ENCODE results near the gene NRXN2.

Gene NRXN2

DNA sequence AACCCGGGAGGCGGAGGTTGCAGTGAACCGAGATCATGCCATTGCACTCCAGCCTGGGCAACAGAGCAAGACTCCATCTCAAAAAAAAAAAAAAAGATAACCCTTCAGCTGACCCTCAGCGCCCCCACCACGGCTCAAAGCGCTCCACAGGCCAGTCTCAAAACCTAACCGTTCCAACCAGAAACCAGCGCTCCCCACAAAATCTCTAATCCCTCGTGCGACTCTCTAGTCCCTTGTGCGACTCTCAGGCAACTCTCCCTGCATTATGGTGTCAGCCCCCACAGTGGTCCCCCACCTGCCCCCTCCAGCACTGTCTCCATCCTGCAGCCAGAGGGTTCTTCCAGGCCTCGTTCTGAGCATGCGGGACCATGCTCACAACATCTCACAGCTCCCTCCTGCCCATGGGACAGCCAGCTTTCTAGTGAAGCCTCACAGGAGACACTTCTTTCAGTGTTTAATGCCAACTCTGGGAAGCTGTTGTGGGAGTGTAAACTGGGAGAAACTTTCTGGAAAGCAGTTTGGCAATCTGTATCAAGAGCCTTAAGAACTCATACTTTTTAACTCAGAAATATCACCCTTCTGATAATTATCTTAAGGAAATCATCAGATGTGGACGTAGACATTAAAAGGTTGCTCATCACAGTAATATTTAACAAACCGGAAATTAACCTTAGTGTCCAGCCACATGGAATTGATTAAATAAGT lies 25.1 kb upstream of the NRXN2 start:
- Histone ChIP-seq H3K4me3 (ENCODE audit: low read depth in 1 of 2, low read length in 2 of 2) (no peak overlapping the region), H3K9ac (ENCODE audit: low read length) (no peak overlapping the region), H3K36me3 (ENCODE audit: insufficient read depth, low read length) (peaks cover 28% of the 10 kb centered on the region), H3K27ac (ENCODE audit: low read depth, low read length) (no peak overlapping the region), H3K27me3 (ENCODE audit: control insufficient read depth in 1 of 2, insufficient read depth in 2 of 2, low read length in 2 of 2) (peaks cover 0 to 6% of the 10 kb centered on the region in 2 donors), H3K9me3 (ENCODE audit: low read length) (no peaks in the 10 kb centered on the region), H3K4me1 (ENCODE audit: insufficient read depth, low read length) (peaks cover 11% of the 10 kb centered on the region)

DNA sequence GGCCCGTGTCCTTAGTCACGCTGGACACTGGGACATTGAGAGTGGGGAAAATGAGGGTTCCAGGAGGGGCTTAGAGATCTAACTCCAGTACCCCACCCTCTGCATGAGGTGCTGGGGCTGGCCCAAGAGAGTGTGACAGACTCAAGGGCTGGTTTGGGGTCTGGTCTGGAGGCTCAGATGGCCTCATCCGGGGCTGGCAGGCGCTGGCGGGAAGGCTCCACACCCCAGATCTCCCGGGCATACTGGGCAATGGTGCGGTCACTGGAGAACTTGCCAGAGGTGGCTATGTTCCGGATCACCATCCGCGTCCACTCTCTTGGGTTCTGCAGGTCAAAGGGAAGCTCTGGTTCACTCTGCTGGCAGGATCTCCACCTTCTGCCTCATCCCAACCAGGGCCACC lies 23.5 kb upstream of the NRXN2 start:
- no peak overlapping the region for H3K4me3 ChIP-seq (ENCODE audit: low read depth in 1 of 2, low read length in 2 of 2)
- H3K27me3 ChIP-seq (ENCODE audit: control insufficient read depth in 1 of 2, insufficient read depth in 2 of 2, low read length in 2 of 2): peaks cover 0 to 7% of the 10 kb centered on the region in 2 donors
- H3K4me1 ChIP-seq (ENCODE audit: insufficient read depth, low read length): peaks cover 21% of the 10 kb centered on the region
- H3K9me3 ChIP-seq (ENCODE audit: low read length): no peaks in the 10 kb centered on the region
- peaks cover 12% of the 10 kb centered on the region for H3K36me3 ChIP-seq (ENCODE audit: insufficient read depth, low read length)
- peak overlapping the region; percentile 11 for H3K9ac ChIP-seq (ENCODE audit: low read length)
- peak overlapping the region; percentile 94 for H3K27ac ChIP-seq (ENCODE audit: low read depth, low read length)

DNA sequence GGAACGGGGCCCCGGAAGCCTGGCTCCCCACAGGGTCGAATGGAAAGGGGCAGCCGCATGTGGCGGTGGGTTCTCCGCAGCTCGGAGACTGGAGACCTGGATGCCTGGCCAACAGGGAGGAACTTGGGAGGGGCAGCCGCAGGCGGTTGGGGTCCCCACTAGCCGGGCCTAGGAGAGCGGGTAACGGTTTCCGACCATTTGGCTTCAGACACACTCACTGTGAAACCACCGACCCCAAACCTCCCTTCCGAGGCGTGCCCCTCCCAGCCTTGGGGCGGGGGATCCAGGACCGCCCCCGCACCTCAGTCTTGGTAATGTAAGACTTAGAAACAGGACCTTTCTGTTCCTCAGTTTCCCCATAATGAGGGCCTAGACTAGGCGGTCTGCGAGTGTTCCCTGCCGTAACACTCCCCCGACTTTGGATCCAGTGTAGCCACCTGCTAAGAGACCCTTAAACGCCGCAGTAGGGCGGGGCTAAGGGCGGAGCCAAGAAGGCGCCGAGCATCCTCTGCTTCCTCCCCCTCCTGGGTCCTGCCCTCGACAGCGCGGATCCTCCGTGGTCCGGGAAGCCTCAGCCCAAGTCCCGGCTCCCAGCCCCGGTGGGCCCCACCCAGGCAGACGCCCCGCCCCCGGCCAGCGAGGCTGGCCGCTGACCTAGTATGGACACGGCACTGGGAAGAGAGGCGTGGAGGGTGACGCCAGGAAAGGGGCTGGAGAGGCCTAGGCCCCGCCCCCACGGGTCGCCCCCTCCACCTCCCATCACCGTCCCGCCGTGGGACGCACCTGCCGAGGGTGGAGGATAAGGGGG lies 22.7 kb upstream of the NRXN2 start:
- Histone ChIP-seq H3K9ac (ENCODE audit: low read length) (peak overlapping the region; percentile 78), H3K4me3 (ENCODE audit: low read depth in 1 of 2, low read length in 2 of 2) (peak overlapping the region; percentile 64 to 74), H3K4me1 (ENCODE audit: insufficient read depth, low read length) (peaks cover 26% of the 10 kb centered on the region), H3K9me3 (ENCODE audit: low read length) (no peaks in the 10 kb centered on the region), H3K36me3 (ENCODE audit: insufficient read depth, low read length) (peaks cover 6% of the 10 kb centered on the region), H3K27me3 (ENCODE audit: control insufficient read depth in 1 of 2, insufficient read depth in 2 of 2, low read length in 2 of 2) (peaks cover 0 to 7% of the 10 kb centered on the region in 2 donors), H3K27ac (ENCODE audit: low read depth, low read length) (peak overlapping the region; percentile 94)

DNA sequence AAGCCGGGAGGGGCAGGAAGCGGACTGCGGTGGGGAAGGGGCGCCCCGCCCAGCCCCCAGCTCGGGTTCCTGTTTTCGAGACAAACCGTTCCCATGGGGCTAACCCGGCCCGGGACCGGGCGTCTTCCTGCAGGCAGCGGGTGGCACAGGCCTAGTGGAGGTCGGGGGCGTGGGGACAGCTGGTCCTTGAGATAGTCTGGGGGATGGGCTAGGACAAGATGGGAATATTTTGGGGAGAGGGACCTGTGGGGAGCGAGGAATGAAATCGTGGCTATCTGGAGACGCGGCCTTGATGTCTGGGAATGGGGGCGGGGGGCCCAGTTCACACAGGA lies 22.2 kb upstream of the NRXN2 start:
- peak overlapping the region; percentile 92 for H3K27ac ChIP-seq (ENCODE audit: low read depth, low read length)
- H3K4me1 ChIP-seq (ENCODE audit: insufficient read depth, low read length): peaks cover 26% of the 10 kb centered on the region
- H3K9me3 ChIP-seq (ENCODE audit: low read length): no peaks in the 10 kb centered on the region
- peak overlapping the region; percentile 64 to 74 for H3K4me3 ChIP-seq (ENCODE audit: low read depth in 1 of 2, low read length in 2 of 2)
- H3K9ac ChIP-seq (ENCODE audit: low read length): peak overlapping the region; percentile 78
- H3K36me3 ChIP-seq (ENCODE audit: insufficient read depth, low read length): peaks cover under 1% of the 10 kb centered on the region
- H3K27me3 ChIP-seq (ENCODE audit: control insufficient read depth in 1 of 2, insufficient read depth in 2 of 2, low read length in 2 of 2): peaks cover 0 to 7% of the 10 kb centered on the region in 2 donors

DNA sequence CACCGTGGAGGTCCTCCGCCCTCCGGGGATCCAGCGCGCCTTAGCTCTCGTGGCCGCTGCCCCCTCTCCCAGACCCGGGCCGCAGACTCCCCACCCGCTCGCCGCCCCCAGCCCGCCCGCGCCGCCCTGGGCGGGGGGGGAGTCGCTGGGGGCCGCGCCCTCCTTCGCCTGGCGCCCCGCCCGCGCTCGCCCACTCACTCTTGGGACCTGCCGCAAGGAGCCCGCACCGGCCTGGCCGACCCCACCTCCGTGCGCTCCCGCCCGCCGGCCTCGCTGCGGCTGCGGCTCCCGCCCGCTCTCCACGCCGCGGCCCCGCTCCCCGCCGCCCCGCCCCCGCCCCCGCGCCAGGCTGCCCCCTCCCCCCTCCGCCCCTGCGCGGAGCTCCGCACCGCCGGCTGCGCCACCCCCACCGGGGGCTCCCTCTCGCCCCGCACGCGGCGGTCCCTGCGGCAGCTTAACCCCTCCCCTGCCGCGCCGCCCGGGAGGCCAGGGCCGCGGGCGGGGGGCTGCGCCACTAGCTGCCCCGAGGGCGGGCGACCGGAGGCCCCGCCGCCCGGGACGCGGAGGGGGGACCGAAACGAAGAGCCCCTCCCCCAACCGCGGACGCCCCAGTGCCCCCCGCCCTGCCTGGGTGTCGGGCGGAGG lies 21.7 kb upstream of the NRXN2 start:
- Histone ChIP-seq H3K9me3 (ENCODE audit: low read length) (no peaks in the 10 kb centered on the region), H3K27ac (ENCODE audit: low read depth, low read length) (peak overlapping the region; percentile 92), H3K4me1 (ENCODE audit: insufficient read depth, low read length) (peaks cover 26% of the 10 kb centered on the region), H3K9ac (ENCODE audit: low read length) (peak overlapping the region; percentile 78), H3K4me3 (ENCODE audit: low read depth in 1 of 2, low read length in 2 of 2) (peak overlapping the region; percentile 74 to 84), H3K27me3 (ENCODE audit: control insufficient read depth in 1 of 2, insufficient read depth in 2 of 2, low read length in 2 of 2) (peaks cover 0 to 7% of the 10 kb centered on the region in 2 donors), H3K36me3 (ENCODE audit: insufficient read depth, low read length) (no peaks in the 10 kb centered on the region)

DNA sequence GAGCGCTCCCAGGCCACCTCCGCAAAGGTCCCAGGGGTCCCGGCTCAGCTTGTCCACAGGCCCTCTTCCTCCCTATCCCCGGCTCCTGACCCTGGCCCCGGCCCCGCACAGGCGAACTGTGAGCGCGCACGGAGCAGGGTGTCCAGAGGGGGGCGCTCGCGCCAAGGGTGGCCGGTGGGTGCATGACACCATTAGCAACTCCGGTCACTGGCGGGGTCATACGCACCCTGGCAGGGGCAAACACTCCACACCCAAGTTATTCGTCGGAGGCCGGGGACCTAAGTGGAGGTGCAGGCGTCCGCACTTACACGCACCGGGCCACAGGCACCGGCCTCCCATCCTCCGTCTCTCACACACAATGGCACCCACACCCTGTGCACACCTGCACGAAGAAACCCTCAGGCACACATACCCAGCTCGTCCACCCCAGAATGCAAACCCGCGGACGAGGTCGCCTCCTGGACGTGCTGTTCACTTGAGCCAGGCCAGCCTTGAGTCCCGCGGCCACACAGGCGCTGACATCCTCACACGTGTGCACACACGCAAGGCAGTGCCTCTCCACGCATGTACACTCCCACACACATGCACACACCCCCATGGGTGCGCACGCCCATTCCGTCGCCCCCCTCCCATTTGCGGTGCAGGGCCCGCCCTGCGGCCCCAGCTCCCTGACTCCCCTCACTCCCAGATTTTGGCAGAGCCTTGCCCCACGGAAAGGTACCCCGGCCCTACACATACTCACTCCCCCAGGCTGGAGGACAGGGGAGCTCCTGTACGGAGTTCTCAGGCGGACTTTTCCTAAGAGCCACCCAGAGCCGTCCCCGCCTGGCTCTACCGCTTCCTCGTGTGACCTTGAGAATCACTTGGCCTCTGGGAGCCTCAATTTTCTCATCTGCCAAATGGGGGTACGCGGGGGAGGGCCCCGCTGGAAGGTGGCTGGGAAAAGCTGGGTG lies 20.9 kb upstream of the NRXN2 start, which contains the start of gene RASGRP2:
Gene RASGRP2, minus strand, starts transcription at position 552 of the 953 bp plus-strand sequence. CDS start 1,276 bp downstream, outside the sequence.
- H3K36me3 ChIP-seq (ENCODE audit: insufficient read depth, low read length): no peaks in the 10 kb centered on the region
- peaks cover 0 to 7% of the 10 kb centered on the region in 2 donors for H3K27me3 ChIP-seq (ENCODE audit: control insufficient read depth in 1 of 2, insufficient read depth in 2 of 2, low read length in 2 of 2)

DNA sequence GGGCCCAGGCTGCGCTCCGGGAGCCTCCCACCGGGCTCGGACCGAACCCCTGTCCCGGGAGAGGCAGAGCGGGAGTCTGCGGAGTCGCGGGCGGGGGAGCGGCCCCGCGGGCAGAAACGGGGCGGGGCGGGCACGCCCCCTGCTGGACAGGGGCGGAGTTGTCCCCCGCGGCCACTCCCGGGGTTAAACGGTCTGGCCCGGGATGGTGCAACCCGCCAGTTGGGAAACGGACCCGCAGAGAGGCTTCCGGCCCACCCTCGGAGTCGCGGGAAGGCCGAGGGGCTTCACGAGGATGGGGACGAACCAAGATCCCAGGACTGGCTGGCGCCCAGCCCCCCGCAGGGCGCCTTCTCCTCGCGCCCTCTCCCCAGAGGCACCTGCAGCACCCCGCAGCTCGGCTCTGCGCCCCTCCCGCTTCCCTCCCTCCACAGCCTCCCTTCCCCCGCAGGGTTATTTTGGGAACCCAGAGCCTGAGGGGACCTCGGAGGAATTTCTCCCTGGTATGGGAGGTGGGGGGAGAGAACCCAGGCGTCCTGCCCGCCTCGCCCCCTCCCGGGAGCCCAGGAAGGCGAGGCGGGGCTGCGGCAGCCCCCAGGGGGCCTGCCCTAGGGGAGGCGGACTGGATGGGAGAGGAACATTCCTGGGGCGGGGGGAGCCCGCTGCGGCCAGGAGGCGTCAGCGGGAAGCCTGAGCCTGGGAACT lies 20.0 kb upstream of the NRXN2 start:
- Histone ChIP-seq H3K27ac (ENCODE audit: low read depth, low read length) (peak overlapping the region; percentile 89), H3K4me1 (ENCODE audit: insufficient read depth, low read length) (peaks cover 26% of the 10 kb centered on the region), H3K4me3 (ENCODE audit: low read depth in 1 of 2, low read length in 2 of 2) (peak overlapping the region; percentile 43 to 84)

More for the DNA sequence above, 20.9 kb upstream of the NRXN2 start, which contains the start of gene RASGRP2:
- peaks cover 26% of the 10 kb centered on the region for H3K4me1 ChIP-seq (ENCODE audit: insufficient read depth, low read length)
- H3K27ac ChIP-seq (ENCODE audit: low read depth, low read length): peak within 1 kb of the TSS; percentile 92
- H3K9ac ChIP-seq (ENCODE audit: low read length): peak within 1 kb of the TSS; percentile 78
- H3K4me3 ChIP-seq (ENCODE audit: low read depth in 1 of 2, low read length in 2 of 2): peak within 1 kb of the TSS; percentile 74 to 84
- H3K9me3 ChIP-seq (ENCODE audit: low read length): no peaks in the 10 kb centered on the region

DNA sequence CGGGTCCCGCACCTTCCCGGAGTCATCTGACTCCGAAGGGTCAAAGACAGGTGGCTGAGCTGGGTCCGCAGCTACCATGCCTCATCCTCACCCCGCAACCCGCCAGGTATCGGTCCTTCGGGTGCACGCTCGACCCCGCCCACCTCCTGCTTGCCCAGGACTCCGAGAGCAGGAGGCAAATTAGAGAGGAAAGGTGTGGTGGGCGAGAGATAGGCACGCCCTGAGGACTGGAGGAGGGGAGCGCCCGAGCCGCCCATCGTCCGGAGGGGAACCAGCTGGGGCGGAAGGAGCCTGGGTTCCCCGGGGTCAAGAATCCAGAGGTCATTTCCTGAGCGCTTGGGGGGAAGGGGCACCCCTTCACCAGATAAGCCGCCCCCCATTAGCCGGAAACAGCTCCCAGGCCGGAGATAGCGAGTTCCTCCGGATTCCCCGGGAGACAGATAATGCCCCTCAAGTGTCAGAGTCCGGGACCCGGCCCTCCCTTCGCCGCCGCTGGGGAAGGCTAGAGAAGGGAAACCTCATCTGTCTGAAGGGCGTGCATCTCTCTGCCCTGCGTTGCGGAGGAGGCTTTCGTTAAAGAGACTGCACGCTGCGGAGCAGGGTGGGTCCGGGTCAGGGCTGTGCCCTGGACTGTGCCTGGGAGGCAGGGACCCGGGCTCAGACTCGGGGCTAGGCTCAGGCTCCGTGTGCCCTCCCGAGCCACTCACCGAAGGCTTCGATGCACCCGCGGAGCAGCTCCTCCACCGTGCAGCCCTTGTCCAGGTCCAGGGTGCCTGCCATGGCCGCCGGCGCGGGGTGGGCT lies 19.3 kb upstream of the NRXN2 start:
- Histone ChIP-seq H3K27ac (ENCODE audit: low read depth, low read length) (peak overlapping the region; percentile 89), H3K9me3 (ENCODE audit: low read length) (no peaks in the 10 kb centered on the region), H3K9ac (ENCODE audit: low read length) (no peak overlapping the region), H3K4me3 (ENCODE audit: low read depth in 1 of 2, low read length in 2 of 2) (peak overlapping the region; percentile 43 to 84), H3K27me3 (ENCODE audit: control insufficient read depth in 1 of 2, insufficient read depth in 2 of 2, low read length in 2 of 2) (peaks cover 0 to 7% of the 10 kb centered on the region in 2 donors), H3K36me3 (ENCODE audit: insufficient read depth, low read length) (peaks cover 2% of the 10 kb centered on the region), H3K4me1 (ENCODE audit: insufficient read depth, low read length) (peaks cover 26% of the 10 kb centered on the region)

More for the DNA sequence above, 20.0 kb upstream of the NRXN2 start:
- Histone ChIP-seq H3K27me3 (ENCODE audit: control insufficient read depth in 1 of 2, insufficient read depth in 2 of 2, low read length in 2 of 2) (peaks cover 0 to 7% of the 10 kb centered on the region in 2 donors), H3K9ac (ENCODE audit: low read length) (peak overlapping the region; percentile 53), H3K9me3 (ENCODE audit: low read length) (no peaks in the 10 kb centered on the region), H3K36me3 (ENCODE audit: insufficient read depth, low read length) (no peaks in the 10 kb centered on the region)

DNA sequence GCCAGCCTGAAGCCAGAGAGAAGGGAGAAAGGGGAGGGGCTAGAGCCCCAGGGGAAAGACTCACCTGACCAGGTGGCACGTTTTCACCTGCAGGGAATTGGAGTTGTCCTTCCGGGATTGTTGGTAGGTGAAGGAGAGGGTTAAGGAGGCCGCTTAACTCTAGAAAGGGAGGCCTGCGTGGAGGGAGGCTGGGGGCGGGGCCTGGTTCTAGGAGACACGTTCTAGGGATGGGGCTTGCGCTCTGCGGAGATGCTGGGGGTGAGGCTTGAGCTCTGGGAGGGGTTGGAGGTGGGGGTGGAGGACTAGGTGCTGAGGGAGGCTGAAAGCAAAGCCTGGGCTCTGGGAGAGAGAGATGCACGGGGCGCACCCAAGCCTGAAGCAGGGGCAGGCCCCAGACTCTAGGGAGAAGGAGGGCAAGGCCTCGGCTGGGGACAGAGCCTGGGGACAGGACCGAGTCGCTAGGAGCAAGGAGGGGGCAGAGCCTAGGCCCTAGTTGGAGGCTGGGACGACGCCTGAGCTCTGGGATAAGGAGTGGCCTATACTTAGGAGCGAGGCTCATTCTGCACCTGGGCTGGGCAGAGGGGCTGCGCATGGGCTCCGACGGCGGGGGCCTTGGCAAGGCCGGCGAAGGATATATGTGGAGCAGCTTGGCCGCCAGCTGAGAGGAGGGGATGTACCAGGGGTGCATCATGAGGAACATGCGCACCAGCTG lies 18.5 kb upstream of the NRXN2 start:
- Histone ChIP-seq H3K4me1 (ENCODE audit: insufficient read depth, low read length) (peaks cover 26% of the 10 kb centered on the region), H3K9me3 (ENCODE audit: low read length) (no peaks in the 10 kb centered on the region), H3K4me3 (ENCODE audit: low read depth in 1 of 2, low read length in 2 of 2) (peak overlapping the region in 1 of 2 donors; percentile 84), H3K36me3 (ENCODE audit: insufficient read depth, low read length) (peaks cover 9% of the 10 kb centered on the region), H3K9ac (ENCODE audit: low read length) (no peak overlapping the region), H3K27ac (ENCODE audit: low read depth, low read length) (peak overlapping the region; percentile 89), H3K27me3 (ENCODE audit: control insufficient read depth in 1 of 2, insufficient read depth in 2 of 2, low read length in 2 of 2) (peaks cover 0 to 7% of the 10 kb centered on the region in 2 donors)

Data from muscle layer of colon (tissue), 2 donors.